ENCODE measurements around the gene RORB.

DNA sequence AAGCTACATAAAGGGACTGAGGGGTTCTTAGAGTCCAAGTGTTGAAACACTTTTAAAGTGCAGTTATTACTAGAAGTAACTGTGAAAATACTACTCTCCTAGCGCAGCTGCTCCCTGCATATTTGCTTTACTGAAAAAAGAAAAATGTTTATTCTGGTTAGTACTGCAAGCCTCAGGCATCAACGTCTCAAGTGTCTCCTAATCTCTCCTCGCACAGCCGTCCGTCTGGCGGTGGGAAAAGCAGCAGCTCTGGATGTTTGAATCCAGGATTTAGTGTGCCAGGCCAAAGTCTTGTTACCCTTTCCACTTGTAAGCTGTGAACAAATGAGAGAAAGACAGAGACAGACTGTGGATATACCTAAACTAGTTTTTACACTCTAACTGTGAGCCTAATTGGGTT lies 31.1 kb downstream of the RORB start:
- TF ChIP-seq, protein P1, sequence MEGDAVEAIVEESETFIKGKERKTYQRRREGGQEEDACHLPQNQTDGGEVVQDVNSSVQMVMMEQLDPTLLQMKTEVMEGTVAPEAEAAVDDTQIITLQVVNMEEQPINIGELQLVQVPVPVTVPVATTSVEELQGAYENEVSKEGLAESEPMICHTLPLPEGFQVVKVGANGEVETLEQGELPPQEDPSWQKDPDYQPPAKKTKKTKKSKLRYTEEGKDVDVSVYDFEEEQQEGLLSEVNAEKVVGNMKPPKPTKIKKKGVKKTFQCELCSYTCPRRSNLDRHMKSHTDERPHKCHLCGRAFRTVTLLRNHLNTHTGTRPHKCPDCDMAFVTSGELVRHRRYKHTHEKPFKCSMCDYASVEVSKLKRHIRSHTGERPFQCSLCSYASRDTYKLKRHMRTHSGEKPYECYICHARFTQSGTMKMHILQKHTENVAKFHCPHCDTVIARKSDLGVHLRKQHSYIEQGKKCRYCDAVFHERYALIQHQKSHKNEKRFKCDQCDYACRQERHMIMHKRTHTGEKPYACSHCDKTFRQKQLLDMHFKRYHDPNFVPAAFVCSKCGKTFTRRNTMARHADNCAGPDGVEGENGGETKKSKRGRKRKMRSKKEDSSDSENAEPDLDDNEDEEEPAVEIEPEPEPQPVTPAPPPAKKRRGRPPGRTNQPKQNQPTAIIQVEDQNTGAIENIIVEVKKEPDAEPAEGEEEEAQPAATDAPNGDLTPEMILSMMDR (IDR thresholded peaks at IDR 0.05): no peak
- TF ChIP-seq POLR2A (IDR thresholded peaks at IDR 0.05): no peak

Measured in esophagus squamous epithelium (tissue), 4 donors.